Activated naive CD4-positive, alpha-beta T cell treated with anti-CD3 and anti-CD28 coated beads, Interleukin-2, amount 50 U/mL, for 72 hours (primary cell): ENCODE measurements around the gene UPF2. TPM values are rescaled to one million over a fixed set of nuclear protein-coding genes. Genes with fewer than 3 reads are reported as not detected.
"Not testable (repeated sequence)": the region's sequence is repeated elsewhere in the genome, so short reads cannot be mapped to it uniquely, and the experiment has no call there.

Experiments
- ATAC-seq, 2 donors: fragments of 150-1000 bp; cut with Tn5 transposase; 2 replicates each; pipeline ENCODE4 v1.10.0; 2021; ENCODE audit warnings: mild to moderate bottlenecking in 2 of 2, moderate library complexity in 2 of 2
- DNase-seq, 2 donors: peaks; one replicate each; pipeline ENCODE4 v3.0.0; 2021 to 2022; ENCODE audit warnings: low spot score in 2 of 2
- H3K27ac Mint-ChIP-seq, 2 donors: one replicate each; pipeline ENCODE4 v1.8.0; 2022; ENCODE audit warnings: mild to moderate bottlenecking in 2 of 2, mixed read lengths in 2 of 2
- H3K36me3 Mint-ChIP-seq, 2 donors: one replicate each; pipeline ENCODE4 v1.8.0; 2022; ENCODE audit warnings: mixed read lengths in 2 of 2
- H3K9me3 Mint-ChIP-seq, 2 donors: one replicate each; pipeline ENCODE4 v1.8.0; 2022; ENCODE audit warnings: mixed read lengths in 2 of 2
- total RNA-seq, 2 donors: library from RNA; stranded (reverse); gene quantifications; one replicate each; pipeline ENCODE4 v1.2.3, GENCODE V29; 2022

The UPF2 gene, protein sequence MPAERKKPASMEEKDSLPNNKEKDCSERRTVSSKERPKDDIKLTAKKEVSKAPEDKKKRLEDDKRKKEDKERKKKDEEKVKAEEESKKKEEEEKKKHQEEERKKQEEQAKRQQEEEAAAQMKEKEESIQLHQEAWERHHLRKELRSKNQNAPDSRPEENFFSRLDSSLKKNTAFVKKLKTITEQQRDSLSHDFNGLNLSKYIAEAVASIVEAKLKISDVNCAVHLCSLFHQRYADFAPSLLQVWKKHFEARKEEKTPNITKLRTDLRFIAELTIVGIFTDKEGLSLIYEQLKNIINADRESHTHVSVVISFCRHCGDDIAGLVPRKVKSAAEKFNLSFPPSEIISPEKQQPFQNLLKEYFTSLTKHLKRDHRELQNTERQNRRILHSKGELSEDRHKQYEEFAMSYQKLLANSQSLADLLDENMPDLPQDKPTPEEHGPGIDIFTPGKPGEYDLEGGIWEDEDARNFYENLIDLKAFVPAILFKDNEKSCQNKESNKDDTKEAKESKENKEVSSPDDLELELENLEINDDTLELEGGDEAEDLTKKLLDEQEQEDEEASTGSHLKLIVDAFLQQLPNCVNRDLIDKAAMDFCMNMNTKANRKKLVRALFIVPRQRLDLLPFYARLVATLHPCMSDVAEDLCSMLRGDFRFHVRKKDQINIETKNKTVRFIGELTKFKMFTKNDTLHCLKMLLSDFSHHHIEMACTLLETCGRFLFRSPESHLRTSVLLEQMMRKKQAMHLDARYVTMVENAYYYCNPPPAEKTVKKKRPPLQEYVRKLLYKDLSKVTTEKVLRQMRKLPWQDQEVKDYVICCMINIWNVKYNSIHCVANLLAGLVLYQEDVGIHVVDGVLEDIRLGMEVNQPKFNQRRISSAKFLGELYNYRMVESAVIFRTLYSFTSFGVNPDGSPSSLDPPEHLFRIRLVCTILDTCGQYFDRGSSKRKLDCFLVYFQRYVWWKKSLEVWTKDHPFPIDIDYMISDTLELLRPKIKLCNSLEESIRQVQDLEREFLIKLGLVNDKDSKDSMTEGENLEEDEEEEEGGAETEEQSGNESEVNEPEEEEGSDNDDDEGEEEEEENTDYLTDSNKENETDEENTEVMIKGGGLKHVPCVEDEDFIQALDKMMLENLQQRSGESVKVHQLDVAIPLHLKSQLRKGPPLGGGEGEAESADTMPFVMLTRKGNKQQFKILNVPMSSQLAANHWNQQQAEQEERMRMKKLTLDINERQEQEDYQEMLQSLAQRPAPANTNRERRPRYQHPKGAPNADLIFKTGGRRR
- total RNA-seq, result 10 to 100 TPM; 40.1 to 42.8 TPM

DNA sequence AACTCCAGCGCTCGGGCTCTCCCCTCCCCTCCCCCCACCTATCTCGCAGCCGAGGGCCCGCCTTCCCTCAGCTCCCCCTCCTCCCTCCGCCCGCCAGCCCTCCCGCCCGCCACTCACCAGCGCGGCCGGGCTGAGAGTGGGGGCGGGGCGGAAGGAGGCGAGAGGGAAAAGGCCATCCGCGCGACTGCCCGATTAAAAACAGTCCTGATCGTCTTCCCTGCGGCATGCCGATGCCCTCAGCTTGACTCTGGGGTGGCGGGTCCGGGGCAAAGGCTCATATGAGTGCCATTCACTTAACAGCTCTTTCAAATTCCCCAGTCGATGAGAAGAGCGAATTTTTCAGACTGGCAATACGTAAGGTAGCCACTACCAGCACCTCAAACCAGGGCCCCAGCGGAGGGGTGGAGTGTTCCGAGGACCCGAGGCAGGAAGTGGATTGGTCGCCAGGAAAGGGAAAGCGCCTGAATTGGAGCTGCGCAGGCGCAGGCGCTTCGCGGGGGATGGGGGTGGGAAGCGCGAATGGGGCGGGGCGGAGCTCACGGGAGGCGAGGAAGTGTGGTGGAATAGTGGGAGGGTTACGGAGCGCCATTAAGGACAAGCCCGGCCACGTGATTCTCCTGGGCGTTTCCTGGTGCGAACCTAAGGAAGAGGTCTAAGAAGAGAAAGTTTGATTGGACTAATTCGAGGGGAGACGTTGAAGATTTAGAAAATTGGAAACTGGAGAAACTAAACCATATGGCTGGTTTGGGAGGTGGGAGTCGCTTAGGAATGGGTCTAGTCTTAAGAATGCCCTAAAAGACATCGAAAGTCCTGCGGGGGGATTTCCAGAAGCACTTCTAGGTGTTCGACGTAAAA lies at the start of gene UPF2:
Gene UPF2 (minus strand): TSS at position 13 of the 855 bp plus-strand sequence. CDS start 7,386 bp downstream, outside the sequence.
- H3K36me3 Mint-ChIP-seq, result peaks cover 11 to 18% of the 10 kb centered on the region in 2 donors
- ATAC-seq, result peak; percentile 87 to 91

DNA sequence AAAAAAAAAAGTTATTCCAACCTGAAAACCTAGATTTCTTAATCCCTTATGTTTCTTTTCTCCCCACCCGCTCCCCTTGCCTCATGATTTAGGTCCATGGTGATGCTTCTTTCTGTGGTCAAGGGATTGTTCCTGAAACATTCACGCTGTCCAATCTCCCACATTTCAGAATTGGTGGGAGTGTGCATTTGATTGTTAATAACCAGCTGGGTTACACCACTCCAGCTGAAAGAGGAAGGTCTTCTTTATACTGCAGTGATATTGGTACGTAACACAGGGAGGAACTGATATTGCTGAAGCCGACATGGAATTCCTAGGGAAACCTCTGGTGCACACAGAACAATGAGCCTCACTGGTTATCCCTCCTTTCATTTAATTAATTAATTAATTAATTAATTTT lies 48.8 kb upstream of the UPF2 start:
- ATAC-seq, result no peak
- Mint-ChIP-seq H3K27ac (no peak overlapping the region), H3K9me3 (no peaks in the 10 kb centered on the region), H3K36me3 (peaks cover 5 to 29% of the 10 kb centered on the region in 2 donors)
- no peak for DNase-seq

More for the DNA sequence above, at the start of gene UPF2:
- Mint-ChIP-seq H3K9me3 (peaks cover 0 to 4% of the 10 kb centered on the region in 2 donors), H3K27ac (peak within 1 kb of the TSS; percentile 100)
- peak; percentile 95 to 97 for DNase-seq

DNA sequence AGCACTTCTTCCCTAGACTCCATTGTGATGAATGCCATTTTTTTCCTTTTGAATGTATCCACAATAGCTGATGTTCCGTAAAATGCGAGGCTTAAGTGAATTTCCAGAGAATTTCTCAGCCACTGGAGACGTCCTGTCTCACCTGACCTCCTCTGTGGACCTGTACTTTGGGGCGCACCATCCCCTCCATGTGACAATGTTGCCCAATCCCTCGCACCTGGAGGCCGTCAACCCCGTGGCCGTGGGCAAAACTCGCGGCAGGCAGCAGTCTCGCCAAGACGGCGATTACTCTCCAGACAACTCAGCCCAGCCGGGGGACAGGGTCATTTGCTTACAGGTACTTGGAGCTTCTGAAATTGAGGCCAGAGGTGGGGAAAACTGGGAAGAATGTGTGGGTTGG lies 46.3 kb upstream of the UPF2 start:
- H3K27ac Mint-ChIP-seq, result peak overlapping the region in 1 of 2 donors; percentile 38
- DNase-seq, result no peak
- no peak for ATAC-seq
- no peaks in the 10 kb centered on the region for H3K9me3 Mint-ChIP-seq
- peaks cover 5 to 26% of the 10 kb centered on the region in 2 donors for H3K36me3 Mint-ChIP-seq

DNA sequence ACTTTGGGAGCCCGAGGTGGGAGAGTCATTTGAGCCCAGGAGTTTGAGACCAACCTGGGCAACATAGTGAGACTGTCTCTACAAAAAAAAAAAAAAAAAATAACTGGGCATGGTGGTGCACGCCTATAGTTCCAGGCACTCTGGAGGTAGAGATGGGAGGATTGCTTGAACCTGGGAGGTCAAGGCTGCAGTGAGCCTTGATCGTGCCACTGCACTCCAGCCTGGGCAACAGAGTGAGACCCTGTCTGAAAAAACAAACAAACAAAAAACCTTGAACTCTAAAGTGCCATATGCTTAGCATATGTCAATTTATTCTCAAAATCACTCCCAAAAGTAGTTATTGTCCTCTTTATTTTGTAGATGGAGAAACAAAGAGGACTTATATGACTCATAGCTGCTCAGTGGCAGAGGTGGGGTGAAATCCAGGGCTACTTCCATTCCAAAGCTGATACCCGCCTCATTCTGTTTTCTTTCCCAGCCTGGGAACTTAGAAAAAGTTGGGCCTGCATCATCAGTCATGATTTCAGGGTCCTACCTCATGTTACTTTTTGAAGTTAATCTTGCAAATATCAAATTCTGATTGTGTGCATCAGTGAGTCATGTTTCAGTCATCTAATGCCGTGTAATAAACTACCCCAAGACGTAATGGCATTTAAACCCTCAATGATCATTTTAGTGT lies 39.4 kb upstream of the UPF2 start:
- DNase-seq (no peak), ATAC-seq (no peak)
- Mint-ChIP-seq H3K36me3 (peaks cover 0 to 12% of the 10 kb centered on the region in 2 donors), H3K27ac (no peak overlapping the region), H3K9me3 (no peaks in the 10 kb centered on the region)

DNA sequence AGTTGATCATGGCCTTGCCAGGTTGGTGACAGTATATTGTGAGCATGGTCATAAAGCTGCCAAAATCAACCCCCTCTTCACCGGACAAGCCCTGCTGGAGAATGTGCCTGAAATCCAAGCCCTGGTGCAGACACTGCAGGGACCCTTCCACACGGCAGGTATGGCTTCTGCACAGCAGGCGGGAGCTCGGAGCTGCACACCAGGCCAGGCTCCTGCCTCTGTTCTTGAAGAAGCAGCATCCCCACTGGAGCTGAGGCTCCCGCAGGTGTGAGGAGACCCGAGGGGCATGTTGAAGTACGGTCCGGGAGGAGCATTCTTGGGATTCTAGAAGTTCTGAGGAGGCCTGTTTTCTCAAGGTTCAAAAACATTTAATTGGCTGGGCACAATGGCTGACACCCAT lies 38.9 kb upstream of the UPF2 start:
- H3K36me3 Mint-ChIP-seq, result peaks cover 0 to 6% of the 10 kb centered on the region in 2 donors
- no peaks in the 10 kb centered on the region for H3K9me3 Mint-ChIP-seq
- DNase-seq, result no peak
- H3K27ac Mint-ChIP-seq, result no peak overlapping the region
- ATAC-seq, result no peak

DNA sequence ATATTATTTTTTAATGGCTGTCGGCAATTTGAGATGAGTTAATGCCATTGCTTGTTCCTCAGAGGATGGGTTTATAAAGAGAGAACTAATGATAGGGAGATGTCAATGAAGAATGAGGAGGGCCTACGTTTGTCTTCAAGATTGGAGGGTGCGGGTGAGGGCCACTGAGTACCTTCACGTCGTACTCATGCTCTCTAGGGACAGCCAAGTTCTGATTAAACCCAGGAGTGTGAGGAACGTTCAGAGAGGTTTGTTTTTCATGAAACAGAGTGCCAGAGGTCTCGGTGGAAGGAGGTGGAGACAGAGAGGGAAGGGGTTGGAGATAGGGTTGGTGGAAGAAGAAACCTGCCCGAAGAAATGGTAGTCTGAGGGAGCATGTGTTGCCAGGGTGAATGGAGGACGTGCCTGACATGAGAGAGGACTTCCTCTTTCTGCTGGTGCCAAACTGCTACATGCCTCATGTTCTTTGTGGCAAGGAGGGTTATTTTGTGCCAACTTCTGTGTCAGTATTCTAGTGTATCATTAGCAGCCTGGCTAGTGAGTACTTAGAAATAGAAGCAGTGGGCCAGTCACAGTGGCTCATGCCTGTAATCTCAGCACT lies 35.1 kb upstream of the UPF2 start:
- DNase-seq (no peak), ATAC-seq (no peak)
- peak overlapping the region in 1 of 2 donors; percentile 72 for H3K27ac Mint-ChIP-seq
- H3K36me3 Mint-ChIP-seq, result no peaks in the 10 kb centered on the region
- no peaks in the 10 kb centered on the region for H3K9me3 Mint-ChIP-seq

DNA sequence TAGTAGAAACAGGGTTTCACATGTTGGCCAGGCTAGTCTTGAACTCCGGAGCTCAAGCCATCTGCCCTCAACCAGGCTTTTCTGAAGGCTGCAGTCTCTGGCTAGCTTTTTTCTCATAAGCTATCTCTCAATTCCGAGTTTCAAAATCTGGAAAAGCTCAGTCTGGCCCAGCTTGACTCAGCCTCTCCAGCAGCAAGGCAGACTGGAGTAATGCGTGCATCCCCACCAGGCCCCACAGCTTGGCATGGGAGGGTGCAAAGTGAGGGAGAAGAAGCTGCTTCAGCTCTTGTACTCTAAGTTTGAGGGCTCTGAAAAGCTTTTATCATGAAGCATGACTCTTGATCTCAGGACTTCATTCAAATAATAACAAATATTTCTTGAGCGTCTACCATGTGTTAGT lies 30.9 kb upstream of the UPF2 start:
- DNase-seq, result no peak
- ATAC-seq, result no peak
- Mint-ChIP-seq H3K9me3 (no peaks in the 10 kb centered on the region), H3K36me3 (peaks cover 0 to 7% of the 10 kb centered on the region in 2 donors), H3K27ac (no peak overlapping the region)

DNA sequence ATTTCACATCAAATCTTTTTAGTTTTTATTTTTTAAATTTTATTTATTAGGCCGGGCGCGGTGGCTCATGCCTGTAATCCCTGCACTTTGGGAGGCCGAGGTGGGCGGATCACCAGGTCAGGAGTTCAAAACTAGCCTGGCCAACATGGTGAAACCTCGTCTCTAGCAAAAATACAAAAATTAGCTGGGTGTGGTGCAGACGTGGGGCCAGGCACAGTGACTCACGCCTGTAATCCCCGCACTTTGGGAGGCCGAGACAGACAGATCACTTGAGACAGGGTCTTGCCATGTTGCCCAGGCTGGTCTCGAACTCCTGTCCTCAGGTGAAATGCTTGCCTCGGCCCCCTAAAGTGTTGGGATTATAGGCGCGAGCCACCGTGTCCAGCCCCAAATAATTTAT lies 28.8 kb upstream of the UPF2 start:
- ATAC-seq, H3K36me3 Mint-ChIP-seq, DNase-seq, H3K9me3 Mint-ChIP-seq, H3K27ac Mint-ChIP-seq: not testable (repeated sequence)

DNA sequence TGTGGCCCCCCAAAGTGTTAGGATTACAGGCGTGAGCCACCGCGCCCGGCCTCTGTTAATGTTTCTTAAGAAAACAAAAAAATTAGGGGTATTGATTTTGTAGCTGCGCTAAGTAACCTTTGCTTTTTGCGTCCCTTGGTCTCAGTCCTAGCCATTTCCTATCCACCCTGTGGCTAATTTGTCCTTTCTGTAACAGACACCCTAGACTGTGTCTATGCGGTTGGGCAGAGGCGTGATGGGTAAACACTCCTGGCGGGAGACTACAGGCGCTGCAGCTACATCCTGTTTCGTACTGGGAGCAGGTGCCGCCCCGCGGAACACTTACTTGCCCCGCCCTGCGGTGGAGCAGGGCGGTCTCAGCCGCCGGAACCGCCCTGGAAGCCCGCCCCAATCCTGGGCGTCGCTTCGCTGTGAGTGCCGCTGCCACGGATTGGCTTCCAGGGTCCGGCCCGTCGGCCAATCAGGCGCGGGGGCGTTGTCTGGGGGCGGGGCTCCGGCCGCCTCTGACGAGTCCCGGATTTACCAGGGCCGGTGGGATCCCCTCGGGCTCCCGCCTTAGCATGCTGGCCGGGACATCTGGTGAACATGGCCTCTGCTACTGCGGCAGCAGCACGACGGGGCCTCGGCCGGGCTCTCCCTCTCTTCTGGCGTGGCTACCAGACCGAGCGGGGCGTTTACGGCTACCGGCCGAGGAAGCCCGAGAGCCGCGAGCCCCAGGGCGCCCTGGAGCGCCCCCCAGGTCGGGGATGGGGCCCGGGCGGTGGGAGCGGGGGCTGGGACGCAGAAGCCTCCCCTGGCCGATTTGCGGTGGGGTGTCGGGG lies 26.1 kb upstream of the UPF2 start, which contains the start of gene DHTKD1:
Gene DHTKD1 (plus strand): TSS at position 506 of the 821 bp plus-strand sequence. CDS start 80 bp downstream, at position 586.
- ATAC-seq, result peak; percentile 97 to 99
- Mint-ChIP-seq H3K36me3 (peaks cover 0 to 7% of the 10 kb centered on the region in 2 donors), H3K9me3 (no peaks in the 10 kb centered on the region), H3K27ac (peak within 1 kb of the TSS; percentile 89 to 97)
- peak; percentile 99 to 100 for DNase-seq

DNA sequence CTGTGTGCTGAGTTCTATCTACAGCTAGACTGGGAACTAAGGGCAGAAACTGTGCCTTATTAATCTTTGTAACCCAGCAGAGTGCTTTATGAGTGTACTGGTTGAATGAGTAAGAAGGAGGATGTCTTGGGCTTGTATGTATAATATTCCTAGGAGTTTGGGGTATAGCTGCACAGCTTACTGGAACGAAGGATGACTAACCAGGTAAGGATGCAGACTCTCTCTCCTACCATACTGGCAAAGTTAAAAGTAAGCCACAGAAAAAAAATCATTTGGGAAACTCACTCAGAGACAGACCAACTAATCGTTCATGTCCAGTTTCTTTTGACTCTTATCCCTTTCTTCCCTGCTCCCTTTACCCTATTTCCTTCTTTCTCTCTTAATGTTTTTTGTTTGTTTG lies 24.7 kb upstream of the UPF2 start:
- peak overlapping the region in 1 of 2 donors; percentile 89 for H3K27ac Mint-ChIP-seq
- H3K9me3 Mint-ChIP-seq, result no peaks in the 10 kb centered on the region
- DNase-seq (no peak), ATAC-seq (peak in 1 of 2 donors; percentile 14)
- H3K36me3 Mint-ChIP-seq, result peaks cover 0 to 7% of the 10 kb centered on the region in 2 donors

DNA sequence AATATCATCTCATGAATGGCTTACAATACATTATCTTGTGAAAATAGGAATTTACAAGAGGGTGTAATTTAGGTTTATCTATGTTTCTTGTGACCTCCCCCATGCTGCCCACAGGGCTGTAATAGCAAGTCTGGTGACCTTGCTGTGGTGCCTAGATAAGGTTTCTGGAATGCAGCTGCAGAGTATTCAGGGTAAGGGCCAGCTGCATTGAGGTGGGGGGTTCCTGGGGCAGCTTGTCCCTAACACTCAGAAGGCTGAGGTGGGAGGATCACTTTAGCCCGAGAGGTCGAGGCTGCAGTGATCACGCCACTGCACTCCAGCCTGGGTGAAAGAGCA lies 20.8 kb upstream of the UPF2 start:
- ATAC-seq (no peak), DNase-seq (no peak)
- Mint-ChIP-seq H3K27ac (no peak overlapping the region), H3K36me3 (no peaks in the 10 kb centered on the region), H3K9me3 (no peaks in the 10 kb centered on the region)

DNA sequence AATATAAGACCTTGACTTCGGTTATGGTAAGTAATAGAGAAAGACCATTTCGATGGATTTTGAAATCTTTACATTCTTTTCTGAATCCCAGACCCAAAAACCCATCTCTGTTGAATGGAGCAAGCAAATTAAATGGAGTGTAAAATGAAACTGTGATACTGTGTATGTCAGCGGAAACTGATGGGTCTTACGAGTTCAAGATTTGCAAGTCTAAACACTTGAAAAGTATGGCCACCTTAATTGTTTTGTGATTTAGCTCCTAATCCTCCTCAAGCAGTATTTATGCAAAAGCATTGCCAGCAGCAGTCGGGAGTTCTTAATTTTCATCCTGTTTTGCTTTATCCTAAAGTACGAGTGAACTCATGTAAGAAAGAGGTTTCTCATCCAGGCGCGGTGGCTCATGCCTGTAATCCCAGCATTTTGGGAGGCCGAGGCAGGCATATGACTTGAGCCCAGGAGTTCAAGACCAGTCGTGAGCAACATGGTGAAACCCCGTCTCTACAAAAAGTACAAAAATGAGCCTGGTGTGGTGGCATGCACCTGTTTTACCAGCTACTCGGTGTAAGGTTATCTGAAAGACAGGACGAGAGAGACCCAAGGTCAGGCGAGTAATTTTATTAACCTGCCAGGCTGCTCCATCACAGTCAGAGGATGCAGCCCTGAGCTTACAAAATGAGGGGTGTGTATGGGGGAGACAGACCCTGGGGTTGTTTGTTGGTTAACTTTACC lies 20.3 kb upstream of the UPF2 start:
- ATAC-seq, result no peak
- no peaks in the 10 kb centered on the region for H3K9me3 Mint-ChIP-seq
- H3K36me3 Mint-ChIP-seq, result no peaks in the 10 kb centered on the region
- DNase-seq, result no peak
- no peak overlapping the region for H3K27ac Mint-ChIP-seq

DNA sequence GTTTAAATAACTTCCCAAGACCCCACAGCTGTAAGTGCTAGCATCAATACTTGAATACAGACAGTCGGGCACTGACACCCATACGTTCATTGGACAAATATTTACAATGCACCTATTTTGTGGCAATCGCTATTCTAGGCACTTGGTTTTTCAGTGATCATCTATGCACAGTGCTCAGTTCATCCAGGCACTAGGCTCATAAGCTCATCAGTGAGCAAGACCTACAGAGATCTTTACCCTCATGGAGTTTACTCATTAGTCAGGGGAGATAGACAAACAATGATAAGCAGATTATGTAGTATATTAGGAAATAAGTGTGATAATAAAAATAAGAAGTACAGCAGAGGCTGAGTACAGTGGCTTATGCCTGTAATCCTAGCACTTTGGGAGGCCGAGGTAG lies 18.5 kb upstream of the UPF2 start:
- H3K36me3 Mint-ChIP-seq, result no peaks in the 10 kb centered on the region
- H3K27ac Mint-ChIP-seq, result no peak overlapping the region
- DNase-seq (no peak), ATAC-seq (no peak)
- H3K9me3 Mint-ChIP-seq, result no peaks in the 10 kb centered on the region

DNA sequence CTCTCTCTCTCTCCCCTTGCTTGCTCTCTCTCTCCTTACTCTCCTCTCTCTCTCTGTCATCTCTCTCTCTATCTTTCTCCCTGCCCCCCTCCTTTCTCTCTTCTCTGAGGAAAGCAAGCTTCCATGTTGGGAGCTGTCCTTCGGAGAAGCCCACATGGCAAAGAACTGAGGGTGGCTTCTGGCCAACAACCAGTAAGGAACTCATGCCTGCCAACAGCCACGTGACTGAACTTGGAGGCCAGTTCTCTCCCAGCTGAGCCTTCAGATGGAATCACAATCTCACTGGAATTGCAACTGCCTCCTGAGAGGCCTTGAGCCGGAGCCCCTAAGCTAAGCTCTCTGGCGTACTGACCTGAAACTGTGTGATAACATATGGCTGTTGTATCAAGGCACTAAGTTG lies 14.1 kb upstream of the UPF2 start:
- H3K27ac Mint-ChIP-seq, result no peak overlapping the region
- DNase-seq, result no peak
- H3K36me3 Mint-ChIP-seq, result no peaks in the 10 kb centered on the region
- no peaks in the 10 kb centered on the region for H3K9me3 Mint-ChIP-seq
- no peak for ATAC-seq
